H9 (cell line): ENCODE results near the gene GEN1. TPM values are rescaled to one million over a fixed set of nuclear protein-coding genes. Genes with fewer than 3 reads are reported as not detected.

Experiments
- DNase-seq: peaks from one replicate; pipeline ENCODE4 v3.0.0-alpha.2; 2017
- H2AFZ ChIP-seq: one replicate; pipeline ENCODE4 v1.6.1; 2013; ENCODE audit warnings: mild to moderate bottlenecking, low read length, control low read depth, moderate library complexity
- H2AK5ac ChIP-seq: 2 replicates; pipeline ENCODE4 v1.6.1; 2013; ENCODE audit warnings: low read length, control low read depth, mixed read lengths; ENCODE audit not compliant: insufficient read length
- H2BK120ac ChIP-seq: one replicate; pipeline ENCODE4 v1.6.1; 2013; ENCODE audit warnings: low read depth, mild to moderate bottlenecking, low read length, control low read depth, inconsistent platforms; ENCODE audit not compliant: poor library complexity, severe bottlenecking
- H2BK12ac ChIP-seq: 2 replicates; pipeline ENCODE4 v1.6.1; 2013; ENCODE audit warnings: low read length, control low read depth, mixed read lengths, low read depth; ENCODE audit not compliant: insufficient read length
- H2BK15ac ChIP-seq: 2 replicates; pipeline ENCODE4 v1.6.1; 2013; ENCODE audit warnings: low read depth, low read length, control low read depth
- H2BK20ac ChIP-seq: one replicate; pipeline ENCODE4 v1.6.1; 2013; ENCODE audit warnings: low read depth, mild to moderate bottlenecking, low read length, control low read depth, inconsistent platforms; ENCODE audit not compliant: poor library complexity, severe bottlenecking
- H2BK5ac ChIP-seq: 2 replicates; pipeline ENCODE4 v1.6.1; 2013; ENCODE audit warnings: low read length, control low read depth, mixed read lengths; ENCODE audit not compliant: insufficient read length
- H3K14ac ChIP-seq: 2 replicates; pipeline ENCODE4 v1.6.1; 2013; ENCODE audit warnings: low read length, control low read depth; ENCODE audit not compliant: insufficient read depth
- H3K18ac ChIP-seq: 2 replicates; pipeline ENCODE4 v1.6.1; 2013; ENCODE audit warnings: low read depth, mild to moderate bottlenecking, mixed read lengths, low read length, control low read depth; ENCODE audit not compliant: insufficient read length
- H3K23ac ChIP-seq: 2 replicates; pipeline ENCODE4 v1.6.1; 2013; ENCODE audit warnings: low read length, control low read depth, mixed read lengths, low read depth; ENCODE audit not compliant: insufficient read length
- H3K23me2 ChIP-seq: 2 replicates; pipeline ENCODE4 v1.6.1; 2013; ENCODE audit warnings: low read depth, mild to moderate bottlenecking, mixed read lengths, low read length, control low read depth; ENCODE audit not compliant: insufficient read length, poor library complexity, severe bottlenecking
- H3K27ac ChIP-seq: 2 replicates; pipeline ENCODE4 v1.5.1; 2013; ENCODE audit warnings: low read length, control low read depth, mixed read lengths, low read depth; ENCODE audit not compliant: insufficient read length
- H3K27me3 ChIP-seq: 2 replicates; pipeline ENCODE4 v1.6.1; 2013; ENCODE audit warnings: low read length, control low read depth, inconsistent platforms; ENCODE audit not compliant: insufficient read depth
- H3K4ac ChIP-seq: 2 replicates; pipeline ENCODE4 v1.6.1; 2013; ENCODE audit warnings: low read depth, mild to moderate bottlenecking, control low read depth, inconsistent platforms, low read length, moderate library complexity
- H3K4me1 ChIP-seq: 2 replicates; pipeline ENCODE4 v1.6.1; 2013; ENCODE audit warnings: low read length, control low read depth, inconsistent platforms; ENCODE audit not compliant: insufficient read depth
- H3K4me2 ChIP-seq: 2 replicates; pipeline ENCODE4 v1.6.1; 2013; ENCODE audit warnings: low read length, control low read depth, mixed read lengths; ENCODE audit not compliant: insufficient read length, insufficient read depth
- H3K56ac ChIP-seq: 2 replicates; pipeline ENCODE4 v1.6.1; 2013; ENCODE audit warnings: low read depth, mild to moderate bottlenecking, mixed read lengths, low read length, control low read depth; ENCODE audit not compliant: insufficient read length
- H3K79me1 ChIP-seq: 2 replicates; pipeline ENCODE4 v1.6.1; 2013; ENCODE audit warnings: low read depth, mild to moderate bottlenecking, moderate library complexity, low read length, control low read depth, inconsistent platforms; ENCODE audit not compliant: insufficient read depth, poor library complexity, severe bottlenecking
- H3K79me2 ChIP-seq: 2 replicates; pipeline ENCODE4 v1.6.1; 2013; ENCODE audit warnings: low read length, control low read depth, inconsistent platforms; ENCODE audit not compliant: insufficient read depth
- H3K9ac ChIP-seq: 2 replicates; pipeline ENCODE4 v1.6.1; 2013; ENCODE audit warnings: low read length, control low read depth, mixed read lengths; ENCODE audit not compliant: insufficient read length; ENCODE audit errors: extremely low read depth
- H3K9me3 ChIP-seq: one replicate; pipeline ENCODE4 v1.6.1; 2013; ENCODE audit warnings: low read depth, low read length, inconsistent platforms; ENCODE audit not compliant: control insufficient read depth
- H3T11ph ChIP-seq: one replicate; pipeline ENCODE4 v1.6.1; 2013; ENCODE audit warnings: mild to moderate bottlenecking, low read length, control low read depth, inconsistent platforms
- H4K20me1 ChIP-seq: one replicate; pipeline ENCODE4 v1.6.1; 2013; ENCODE audit not compliant: control insufficient read depth, insufficient read length, insufficient read depth
- H4K5ac ChIP-seq: 2 replicates; pipeline ENCODE4 v1.6.1; 2013; ENCODE audit warnings: low read depth, mild to moderate bottlenecking, mixed read lengths, low read length, control low read depth; ENCODE audit not compliant: insufficient read length
- H4K8ac ChIP-seq: replicated peaks from 2 replicates; pipeline ENCODE4 v1.6.1; 2013; ENCODE audit warnings: low read length, control low read depth, mixed read lengths, low read depth; ENCODE audit not compliant: insufficient read length
- H4K91ac ChIP-seq: 2 replicates; pipeline ENCODE4 v1.6.1; 2013; ENCODE audit warnings: low read depth, mild to moderate bottlenecking, moderate library complexity, mixed read lengths, low read length, control low read depth; ENCODE audit not compliant: insufficient read length
- H3K27ac Mint-ChIP-seq, 3 experiments: 2 replicates in 2 of 3; 3 replicates in 1 of 3; pipeline ENCODE4 v1.8.0; 2020 to 2021; ENCODE audit warnings: mixed read lengths in 3 of 3, mild to moderate bottlenecking in 1 of 3, moderate library complexity in 1 of 3
- H3K27me3 Mint-ChIP-seq: 2 replicates; pipeline ENCODE4 v1.8.0; 2021; ENCODE audit warnings: low read depth, mild to moderate bottlenecking, moderate library complexity, mixed read lengths
- H3K36me3 Mint-ChIP-seq, 3 experiments: 2 replicates in 2 of 3; 3 replicates in 1 of 3; pipeline ENCODE4 v1.8.0; 2020 to 2021; ENCODE audit warnings: low read depth in 3 of 3, mixed read lengths in 3 of 3; ENCODE audit not compliant: insufficient read depth in 1 of 3
- H3K4me1 Mint-ChIP-seq, 2 experiments: 2 replicates each; pipeline ENCODE4 v1.8.0; 2020; ENCODE audit warnings: mixed read lengths in 2 of 2
- H3K4me3 Mint-ChIP-seq, 2 experiments: 2 replicates in 1 of 2; 3 replicates in 1 of 2; pipeline ENCODE4 v1.8.0; 2020 to 2021; ENCODE audit warnings: mild to moderate bottlenecking in 2 of 2, mixed read lengths in 2 of 2, moderate library complexity in 1 of 2
- H3K9me3 Mint-ChIP-seq, 2 experiments: 2 replicates in 1 of 2; 3 replicates in 1 of 2; pipeline ENCODE4 v1.8.0; 2020; ENCODE audit warnings: mild to moderate bottlenecking in 2 of 2, mixed read lengths in 2 of 2, moderate library complexity in 1 of 2
- CTCF ChIP-seq: fragments of 200-600 bp; sonication (generic); conservative IDR thresholded peaks from 3 replicates; pipeline ENCODE4 v1.8.0; 2021; ENCODE audit warnings: antibody characterized with exemption, mild to moderate bottlenecking
- WGBS: extraction: QIAGEN DNeasy Blood & Tissue Kit; methylation state at CpG from one replicate; pipeline ENCODE4 v1.1.7; 2013; ENCODE audit warnings: missing lambda C conversion rate, low lambda C conversion rate, mixed read lengths; ENCODE audit not compliant: insufficient read length; ENCODE audit errors: extremely low coverage; 5-methylcytosine and 5-hydroxymethylcytosine counted together
- total RNA-seq: library from RNA; stranded (reverse); gene quantifications from 2 replicates; pipeline ENCODE4 v1.2.1, GENCODE V29; 2021

The GEN1 gene
- total RNA-seq, 1 experiment from 2014 or later: 28.1 TPM

- no peak overlapping the region for H4K5ac ChIP-seq
- no peak overlapping the region for H2BK15ac ChIP-seq
- H3T11ph ChIP-seq: no peak overlapping the region
- Mint-ChIP-seq H3K27ac (no peak overlapping the region), H3K9me3 (no peaks in the 10 kb centered on the region), H3K4me3 (no peak overlapping the region), H3K36me3 (peaks cover 32 to 67% (median 60%) of the 10 kb centered on the region in 3 experiments), H3K27me3 (no peaks in the 10 kb centered on the region), H3K4me1 (peaks cover 8 to 11% of the 10 kb centered on the region in 2 experiments; a peak in 3 of 4 replicates)
- H3K79me1 ChIP-seq: peaks cover 1% of the 10 kb centered on the region
- no peak overlapping the region for H2AFZ ChIP-seq
- WGBS: no CpG with 5 or more reads among the region's 1 CpG
- TF ChIP-seq CTCF: no peak
- H3K9me3 ChIP-seq: no peaks in the 10 kb centered on the region
- H2AK5ac ChIP-seq: no peak overlapping the region
- H2BK20ac ChIP-seq: no peak overlapping the region
- no peak overlapping the region for H3K4ac ChIP-seq
- no peaks in the 10 kb centered on the region for H3K4me1 ChIP-seq
- H3K27ac ChIP-seq: no peak overlapping the region
- no peak overlapping the region for H3K9ac ChIP-seq
- no peak overlapping the region for H3K14ac ChIP-seq
- no peak overlapping the region for H2BK120ac ChIP-seq
- H2BK12ac ChIP-seq: no peak overlapping the region
- no peak overlapping the region for H2BK5ac ChIP-seq
- no peak overlapping the region for H3K56ac ChIP-seq
- no peak overlapping the region for H4K91ac ChIP-seq
- H3K23ac ChIP-seq: no peak overlapping the region
- H3K79me2 ChIP-seq: no peaks in the 10 kb centered on the region
- no peaks in the 10 kb centered on the region for H3K23me2 ChIP-seq
- H3K27me3 ChIP-seq: no peaks in the 10 kb centered on the region
- H4K8ac ChIP-seq: no peak overlapping the region
- no peak for DNase-seq
- no peaks in the 10 kb centered on the region for H4K20me1 ChIP-seq
- H3K4me2 ChIP-seq: no peak overlapping the region
- no peak overlapping the region for H3K18ac ChIP-seq
These were observed 20.3 kb upstream of the GEN1 start for GRCh38 chr2:17733599-17733998.
